Left renal cortex interstitium (tissue), 4 donors: ENCODE measurements around the gene HTR3E. TPM values are rescaled to one million over a fixed set of nuclear protein-coding genes. Genes with fewer than 3 reads are reported as not detected.
"Not testable (repeated sequence)": the region's sequence is repeated elsewhere in the genome, so short reads cannot be mapped to it uniquely, and the experiment has no call there.

Experiments
- DNase-seq, 4 donors: peaks; one replicate each; pipeline ENCODE4 v3.0.0-alpha.2; 2013; ENCODE audit warnings: low read depth in 4 of 4, low spot score in 2 of 4, missing footprints in 1 of 4
- polyA plus RNA-seq, 4 donors: library from polyadenylated mRNA; unstranded; fragments of 120-200 nt; gene quantifications; one replicate each; pipeline ENCODE4 v1.2.1, GENCODE V29; 2013; ENCODE audit not compliant: insufficient read length in 4 of 4

Gene HTR3E, protein sequence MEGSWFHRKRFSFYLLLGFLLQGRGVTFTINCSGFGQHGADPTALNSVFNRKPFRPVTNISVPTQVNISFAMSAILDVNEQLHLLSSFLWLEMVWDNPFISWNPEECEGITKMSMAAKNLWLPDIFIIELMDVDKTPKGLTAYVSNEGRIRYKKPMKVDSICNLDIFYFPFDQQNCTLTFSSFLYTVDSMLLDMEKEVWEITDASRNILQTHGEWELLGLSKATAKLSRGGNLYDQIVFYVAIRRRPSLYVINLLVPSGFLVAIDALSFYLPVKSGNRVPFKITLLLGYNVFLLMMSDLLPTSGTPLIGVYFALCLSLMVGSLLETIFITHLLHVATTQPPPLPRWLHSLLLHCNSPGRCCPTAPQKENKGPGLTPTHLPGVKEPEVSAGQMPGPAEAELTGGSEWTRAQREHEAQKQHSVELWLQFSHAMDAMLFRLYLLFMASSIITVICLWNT
- not detected for polyA plus RNA-seq

DNA sequence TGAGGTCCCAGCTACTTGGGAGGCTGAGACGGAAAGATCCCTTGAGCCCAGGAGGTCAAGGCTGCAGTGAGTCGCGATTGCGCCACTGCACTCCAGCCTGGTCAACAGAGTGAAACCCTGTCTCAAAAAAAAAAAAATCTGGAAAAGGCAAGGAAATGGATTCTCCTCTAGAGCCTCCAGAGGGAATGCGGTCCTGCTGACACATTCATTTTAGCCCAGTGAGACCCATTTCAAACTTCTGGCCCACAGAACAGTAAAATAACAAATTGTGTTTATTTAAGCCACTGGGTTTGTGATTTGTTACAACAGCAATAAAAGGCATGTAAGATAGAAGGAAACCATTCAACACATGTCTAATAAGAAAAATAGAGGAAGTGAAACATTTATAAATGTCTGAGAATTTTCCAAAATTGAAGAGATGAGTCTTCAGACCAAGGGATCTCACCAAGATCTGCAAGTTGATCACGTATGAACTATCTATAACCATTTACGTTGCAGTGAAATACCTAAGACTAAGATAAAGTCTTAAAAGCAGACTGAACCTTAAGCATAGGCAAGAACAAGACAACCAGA is at the start of gene HTR3E:
HTR3E (plus strand) TSS at position 254 of the 573 bp plus-strand sequence. CDS start 466 bp downstream, outside the sequence.
- DNase-seq = no peak

DNA sequence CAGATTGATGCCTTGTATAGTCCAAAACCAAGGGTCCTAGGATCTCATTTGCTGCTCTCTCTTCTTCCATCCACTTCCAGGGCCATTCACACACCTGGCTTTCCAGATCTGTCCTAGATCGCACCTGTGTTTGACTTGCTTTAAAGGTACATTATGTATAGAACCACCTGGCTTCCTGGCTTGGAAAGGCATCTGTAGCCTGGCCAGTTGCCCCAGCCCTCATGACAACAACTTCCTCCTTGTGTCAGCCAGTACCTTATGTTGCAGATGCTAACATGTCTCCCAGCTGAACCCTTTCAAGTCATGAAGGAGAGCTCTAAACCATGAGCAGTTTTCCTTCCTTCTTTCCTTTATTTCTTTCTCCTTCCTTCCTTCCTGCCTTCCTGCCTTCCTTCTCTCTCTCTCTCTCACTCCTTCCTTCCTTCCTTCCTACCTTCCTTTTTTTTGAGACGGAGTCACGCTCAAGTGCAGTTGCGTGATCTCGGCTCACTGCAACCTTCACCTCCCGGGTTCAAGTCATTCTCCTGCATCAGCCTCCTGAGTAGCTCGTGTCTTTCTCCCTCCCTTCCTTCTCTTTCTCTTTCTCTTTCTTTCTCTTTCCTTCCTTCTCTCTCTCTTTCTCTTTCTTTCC is 46.5 kb upstream of the HTR3E start:
- DNase-seq = no peak

DNA sequence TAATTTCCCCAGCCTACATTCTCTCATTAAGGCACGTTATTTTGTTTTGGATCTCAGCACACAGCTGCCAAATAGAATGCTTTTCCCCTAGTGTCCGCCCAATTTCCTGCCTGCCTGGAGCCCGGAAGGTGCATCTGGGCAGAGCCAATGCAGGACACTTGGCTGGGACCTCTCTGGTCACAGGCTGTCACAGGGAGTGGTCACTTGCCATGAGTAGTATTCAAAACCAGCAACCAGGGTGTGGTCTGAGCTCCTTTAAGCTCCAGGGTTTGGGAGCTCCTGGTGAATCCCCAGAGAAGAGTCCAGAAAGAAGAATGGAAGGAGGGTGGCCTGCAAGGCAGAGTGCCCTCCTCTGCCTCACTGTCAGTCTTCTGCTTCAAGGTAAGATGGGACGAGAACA is 44.1 kb upstream of the HTR3E start, which contains the start of gene HTR3C:
HTR3C (plus strand) TSS at position 281 of the 400 bp plus-strand sequence; CDS start at position 315, 34 bp downstream.
- no peak for DNase-seq

DNA sequence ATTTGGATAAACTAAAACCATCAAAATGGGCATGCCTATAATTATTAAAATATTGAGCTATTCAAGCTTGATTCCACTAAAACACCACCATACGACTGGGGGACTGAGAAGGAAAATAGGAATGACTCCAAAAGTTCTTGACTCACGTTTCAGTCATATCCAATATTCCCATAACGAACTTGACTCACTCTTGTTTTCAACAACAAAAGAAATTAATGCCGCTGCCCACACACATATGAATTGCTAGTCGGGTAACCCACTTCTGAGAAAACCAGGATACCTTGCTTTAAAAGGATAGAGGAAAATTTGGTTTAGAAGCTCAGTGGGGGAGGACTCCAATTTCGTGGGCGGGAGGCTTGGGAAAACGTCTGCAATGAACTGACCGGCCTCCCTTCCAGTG is 38.8 kb upstream of the HTR3E start:
- no peak for DNase-seq

DNA sequence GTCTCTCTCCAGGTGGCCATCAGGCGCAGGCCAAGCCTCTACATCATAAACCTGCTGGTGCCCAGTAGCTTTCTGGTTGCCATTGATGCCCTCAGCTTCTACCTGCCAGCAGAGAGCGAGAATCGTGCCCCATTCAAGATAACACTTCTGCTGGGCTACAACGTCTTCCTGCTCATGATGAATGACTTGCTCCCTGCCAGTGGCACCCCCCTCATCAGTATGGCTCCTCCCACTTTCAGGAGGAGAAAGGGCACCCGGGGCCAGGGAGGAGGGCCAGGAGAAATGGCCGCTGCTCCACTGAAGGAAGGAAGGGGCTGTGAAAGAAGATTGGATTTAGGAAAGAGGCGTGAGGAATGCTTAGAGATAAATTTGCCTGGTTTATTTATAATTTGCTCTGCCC is 37.4 kb upstream of the HTR3E start:
- DNase-seq = no peak

DNA sequence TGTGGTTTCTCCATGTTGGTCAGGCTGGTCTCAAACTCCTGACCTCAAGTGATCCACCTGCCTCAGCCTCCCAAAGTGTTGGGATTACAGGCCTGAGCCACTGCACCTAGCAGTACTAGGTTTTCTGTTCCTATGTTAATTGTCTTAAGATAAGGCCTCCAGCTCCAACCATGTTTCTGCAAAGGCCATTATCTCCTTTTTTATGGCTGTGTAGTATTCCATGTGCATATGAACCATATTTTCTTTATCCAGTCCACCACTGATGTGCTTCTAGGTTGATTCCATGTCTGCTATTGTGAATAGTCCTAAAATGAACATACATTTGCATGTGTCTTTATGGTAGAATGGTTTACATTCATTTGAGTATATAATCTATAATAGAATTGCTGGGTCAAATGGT is 34.2 kb upstream of the HTR3E start:
- DNase-seq = no peak

DNA sequence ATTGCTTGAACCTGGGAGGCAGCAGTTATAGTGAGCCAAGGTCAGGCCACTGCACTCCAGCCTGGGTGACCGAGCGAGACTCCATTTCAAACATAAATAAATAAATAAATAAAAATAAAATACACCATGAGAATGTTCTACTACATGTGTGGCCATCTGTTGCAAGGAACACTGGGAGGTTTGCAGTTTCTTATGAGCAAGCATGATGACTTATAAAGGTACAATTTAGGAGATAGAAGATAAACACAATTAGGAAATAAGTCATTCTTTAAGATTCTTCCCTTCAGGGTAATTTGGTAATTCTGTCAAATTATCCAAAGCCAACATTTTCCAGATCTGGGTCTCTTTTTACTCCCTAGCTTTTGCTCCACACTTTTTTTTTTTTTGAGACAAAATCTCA is 30.7 kb upstream of the HTR3E start:
- no peak for DNase-seq

DNA sequence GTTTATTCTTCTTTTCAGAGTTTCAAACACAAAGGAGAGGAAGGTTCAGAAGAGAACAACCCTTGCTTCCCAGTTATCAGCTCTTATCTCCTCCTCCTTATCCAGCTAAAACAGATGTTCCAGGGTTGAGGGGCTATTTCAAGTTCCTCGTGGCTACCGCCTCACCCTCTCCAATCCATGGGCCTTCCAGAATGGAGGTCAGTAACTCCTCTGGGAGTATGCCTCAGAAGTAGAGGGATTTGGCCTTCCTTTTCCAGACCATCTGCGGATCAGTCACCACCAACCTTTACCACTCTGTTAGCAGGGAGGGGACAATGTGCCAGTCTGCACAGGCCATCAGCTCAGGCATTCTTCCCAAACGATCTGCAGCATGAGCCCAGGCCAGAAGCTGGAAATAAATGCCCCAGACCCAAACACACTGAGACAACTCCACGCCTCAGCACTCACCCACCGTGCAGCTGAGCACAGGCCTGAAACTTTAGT is 29.2 kb upstream of the HTR3E start:
- no peak for DNase-seq

DNA sequence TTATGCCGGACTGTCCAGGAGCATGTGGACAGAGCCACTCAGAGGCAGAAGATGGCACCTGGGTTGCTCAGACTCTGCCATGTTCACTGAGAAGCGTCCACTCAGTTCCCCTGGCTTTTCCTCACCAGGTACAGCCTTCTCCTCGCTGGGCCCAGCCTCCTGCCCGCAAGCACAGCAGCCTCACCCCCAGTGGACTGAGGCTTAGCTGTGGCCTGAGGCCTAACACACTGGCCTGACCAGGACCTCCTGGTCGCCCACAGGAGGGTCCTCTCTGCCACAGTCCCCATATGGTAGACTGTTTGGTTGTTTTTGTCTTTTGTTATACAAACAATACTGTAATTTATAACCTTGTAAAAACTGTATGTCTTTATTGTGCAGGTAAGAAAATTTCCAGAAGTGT is 28.5 kb upstream of the HTR3E start:
- no peak for DNase-seq

DNA sequence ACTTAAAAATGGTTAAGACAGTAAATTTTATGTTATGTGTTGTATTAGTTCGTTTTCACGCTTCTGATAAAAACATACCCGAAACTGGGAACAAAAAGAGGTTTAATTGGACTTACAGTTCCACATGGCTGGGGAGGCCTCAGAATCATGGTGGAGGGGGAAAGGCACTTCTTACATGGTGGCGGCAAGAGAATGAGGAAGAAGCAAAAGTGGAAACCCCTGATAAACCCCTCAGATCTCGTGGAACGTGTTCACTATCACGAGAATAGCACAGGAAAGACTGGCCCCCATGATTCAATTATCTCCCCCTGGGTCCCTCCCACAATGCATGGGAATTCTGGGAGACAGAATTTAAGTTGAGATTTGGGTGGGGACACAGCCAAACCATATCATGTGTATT is 25.7 kb upstream of the HTR3E start:
- not testable (repeated sequence) for DNase-seq

DNA sequence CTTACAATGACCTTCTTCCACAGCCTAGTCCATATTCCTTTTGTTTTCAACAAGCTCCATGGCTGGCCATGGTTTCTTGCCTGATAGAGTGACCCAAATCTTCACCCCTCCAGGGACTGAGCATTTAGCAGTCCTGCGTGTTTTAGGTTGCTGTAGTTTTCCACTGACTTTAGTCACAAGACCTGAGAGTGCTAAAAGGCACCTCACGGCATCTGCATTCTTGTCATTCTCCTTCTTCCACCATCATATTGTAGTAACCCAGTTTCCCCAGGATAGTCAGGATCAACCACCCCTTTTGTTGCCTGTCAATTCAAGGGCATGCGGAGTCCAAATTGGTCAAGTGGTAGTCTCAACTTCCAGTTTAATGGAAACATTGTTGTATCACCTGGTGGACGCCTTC is 23.2 kb upstream of the HTR3E start:
- no peak for DNase-seq

DNA sequence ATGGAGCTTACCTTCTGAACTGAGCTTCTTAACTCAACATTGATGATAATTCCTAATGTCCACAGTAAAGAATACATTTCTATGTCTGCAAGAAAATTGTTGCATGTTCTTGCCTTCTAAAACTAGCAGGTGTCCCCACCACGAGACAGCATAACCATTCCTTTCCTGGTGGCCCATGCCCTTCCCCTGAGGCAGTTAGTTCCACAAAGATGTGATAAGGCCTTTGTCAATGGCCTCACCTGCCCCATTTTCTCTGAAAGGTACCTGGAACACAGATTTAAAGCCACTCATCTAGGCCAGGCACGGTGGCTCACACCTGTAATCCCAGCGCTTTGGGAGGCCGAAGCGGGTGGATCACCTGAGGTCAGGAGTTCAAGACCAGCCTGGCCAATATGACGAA is 21.0 kb upstream of the HTR3E start:
- no peak for DNase-seq

DNA sequence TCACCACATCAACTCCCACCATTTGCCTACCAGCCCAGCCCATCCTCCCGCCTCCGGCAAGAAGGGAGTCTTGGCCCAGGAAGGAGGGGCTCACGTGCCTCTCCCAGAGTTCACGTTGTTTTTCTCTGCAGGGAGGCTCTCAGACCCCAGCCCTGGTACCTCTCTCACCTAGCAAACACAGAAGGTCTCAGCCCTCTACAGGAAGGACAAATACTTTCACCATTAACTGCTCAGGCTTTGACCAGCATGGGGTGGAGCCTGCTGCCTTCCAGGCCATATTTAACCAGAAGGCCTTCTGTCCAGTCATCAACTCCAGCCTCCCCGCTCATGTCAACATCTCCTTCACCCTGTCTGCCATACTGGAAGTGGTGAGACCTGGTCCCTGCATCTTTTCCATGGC is 19.0 kb upstream of the HTR3E start:
- DNase-seq = no peak

DNA sequence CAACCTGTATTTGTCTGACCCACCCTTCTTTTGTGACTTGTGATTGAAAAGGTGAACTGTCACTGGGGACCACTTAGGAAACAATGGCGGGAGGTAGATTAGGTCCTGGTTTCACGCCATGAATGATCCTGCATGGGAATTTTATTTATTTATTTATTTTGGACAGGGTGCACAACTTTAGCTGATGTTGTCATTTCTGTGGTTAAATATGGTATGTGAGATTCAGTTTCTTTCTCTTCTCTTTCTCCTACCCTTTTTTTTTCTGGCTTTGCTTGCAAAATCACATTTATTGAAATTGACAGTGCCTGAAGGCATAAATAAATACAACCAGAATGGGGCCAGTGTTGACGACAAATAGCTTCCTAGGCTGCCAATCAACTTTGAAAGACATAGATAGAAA is 18.0 kb upstream of the HTR3E start:
- DNase-seq = no peak

DNA sequence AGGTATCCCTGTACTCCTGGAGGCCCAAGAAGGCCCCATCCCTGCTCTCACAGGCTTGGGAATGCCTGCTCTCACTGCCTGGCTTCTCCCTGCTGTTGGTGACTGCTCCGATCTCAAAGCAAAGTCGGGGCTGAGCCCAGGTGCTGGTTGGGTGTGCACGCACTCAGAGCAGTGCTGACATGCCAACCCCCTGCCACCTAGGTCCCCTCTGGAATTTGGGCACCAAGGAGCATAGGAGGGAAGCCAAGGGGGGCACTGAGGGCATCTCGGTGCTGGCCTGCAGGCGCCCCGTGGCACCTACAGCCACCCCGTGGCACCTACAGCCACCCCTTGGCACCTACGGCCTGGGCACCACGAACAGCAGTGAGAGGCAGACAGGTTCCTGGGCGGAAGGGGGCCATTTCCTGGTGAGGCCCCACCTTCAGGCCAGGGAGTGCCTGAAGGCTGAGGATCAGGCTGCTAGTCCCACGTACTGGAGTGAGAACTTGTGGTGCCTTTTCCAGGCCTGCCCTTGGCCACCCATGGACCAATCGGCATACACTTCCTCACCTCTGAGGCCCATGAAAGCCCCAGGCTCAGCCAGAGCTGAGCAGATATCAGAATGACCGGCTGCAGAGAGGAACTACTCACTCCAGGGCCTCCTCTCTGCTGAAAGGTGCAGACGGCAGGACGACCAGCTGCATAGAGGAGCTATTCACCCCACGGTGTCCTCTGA is 15.6 kb upstream of the HTR3E start:
- no peak for DNase-seq

DNA sequence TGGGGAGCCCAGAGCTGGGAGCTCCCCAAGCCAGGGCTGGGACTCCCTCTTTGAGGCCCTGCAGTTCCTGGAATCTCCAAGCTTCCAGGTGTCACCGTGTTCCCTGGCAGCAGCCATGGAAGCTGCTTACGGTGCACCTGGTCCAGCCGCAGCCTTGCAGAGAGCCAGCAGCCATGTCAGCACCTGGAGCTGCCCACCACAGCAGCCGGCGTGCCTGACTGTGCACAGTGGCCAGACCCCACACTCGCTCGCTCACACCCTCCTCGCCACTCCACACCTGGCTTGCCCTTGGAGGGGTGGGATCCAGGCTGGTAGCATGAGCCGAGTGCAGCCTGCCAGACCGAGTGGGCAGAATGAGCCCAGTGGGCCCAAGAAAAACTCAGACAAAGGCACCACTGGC is 14.8 kb upstream of the HTR3E start:
- no peak for DNase-seq

DNA sequence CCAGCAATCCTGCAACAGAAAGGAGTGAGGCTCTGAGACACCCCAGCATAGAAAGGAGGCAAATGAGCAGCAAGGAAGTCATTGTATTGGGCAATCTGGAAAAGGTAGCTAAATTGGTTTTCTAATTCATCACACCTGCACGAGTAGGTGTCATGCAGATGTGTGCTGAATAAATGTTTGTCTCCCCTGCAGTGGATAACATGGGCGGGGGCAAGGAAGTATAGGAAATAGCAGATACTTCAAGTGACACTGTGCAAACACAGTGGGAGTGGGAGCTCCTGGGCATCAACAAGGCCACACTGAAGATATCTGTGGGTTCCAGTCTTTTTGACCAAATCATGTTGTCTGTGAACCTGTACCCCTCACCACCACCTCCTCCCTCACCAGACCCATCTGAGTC is 14.4 kb upstream of the HTR3E start:
- no peak for DNase-seq

DNA sequence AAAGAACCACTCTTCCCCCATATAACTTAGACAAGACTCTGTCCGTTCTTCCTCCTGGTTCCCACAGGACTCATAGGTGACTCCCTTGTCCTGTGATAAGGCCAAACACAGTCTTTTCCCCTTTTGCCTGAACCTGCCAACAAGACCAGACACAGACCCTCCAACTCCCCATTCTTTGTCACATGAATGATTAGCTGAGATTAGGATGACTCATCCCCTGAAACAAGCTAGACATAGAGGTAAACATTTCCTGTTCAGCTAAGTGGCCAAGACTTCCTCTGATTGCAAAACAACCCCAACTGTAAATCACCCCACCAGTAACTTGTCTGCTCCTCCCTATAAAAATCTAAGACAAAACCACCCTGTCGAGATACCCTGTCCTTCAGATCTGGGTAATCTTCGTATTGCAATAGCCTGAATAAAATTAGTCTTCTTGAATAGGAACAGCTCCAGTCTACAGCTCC is 11.4 kb upstream of the HTR3E start:
- no peak for DNase-seq

DNA sequence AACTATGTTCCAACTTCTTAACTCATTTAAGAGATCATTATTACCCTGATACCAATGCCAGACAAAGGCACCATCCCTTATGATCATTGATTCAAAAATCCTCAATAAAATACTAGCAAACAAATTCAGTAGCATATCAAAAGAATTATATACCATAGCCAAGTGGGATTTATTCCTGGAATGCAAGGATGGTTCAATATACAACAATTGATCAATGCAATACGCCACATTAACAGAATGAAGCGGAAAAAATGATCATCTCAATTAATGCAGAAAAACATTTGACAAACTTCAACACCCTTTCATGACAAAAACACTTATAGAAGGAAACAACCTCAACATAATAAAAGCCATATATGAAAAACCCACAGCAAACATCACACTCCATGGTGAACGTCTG is 4.7 kb upstream of the HTR3E start:
- peak in 1 of 4 donors; percentile 2 for DNase-seq

DNA sequence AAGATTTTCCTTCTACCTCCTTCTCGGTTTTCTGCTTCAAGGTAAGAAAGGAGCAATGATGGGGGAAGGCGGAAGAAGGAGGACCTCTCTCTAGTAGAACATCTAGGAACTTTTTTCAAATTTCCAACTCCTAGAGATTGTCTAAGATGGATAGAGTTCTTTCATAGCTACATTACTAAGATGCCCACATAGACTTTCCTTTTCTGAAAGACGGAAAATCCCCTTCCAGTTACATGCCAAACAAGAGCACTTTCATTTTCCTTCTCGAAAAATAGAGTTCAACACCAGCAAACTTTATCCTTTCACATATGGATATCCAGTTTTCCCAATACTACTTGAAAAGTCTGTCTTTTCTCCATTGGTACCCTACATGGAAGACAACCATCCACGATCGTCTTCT is 692 bp downstream of the HTR3E start:
- no peak for DNase-seq
